K562 (cell line): Measurements from ENCODE around the gene SLC25A1. TPM values are rescaled to one million over a fixed set of nuclear protein-coding genes. Genes with fewer than 3 reads are reported as not detected.
A peak's percentile ranks its signal among the peaks of the same experiment; 100 is the strongest.

Experiments used
- ATAC-seq: fragments of 200-7000 bp; cut with Tn5 transposase; 3 replicates; pipeline ENCODE4 v1.9.1; 2020; ENCODE audit warnings: moderate library complexity
- BruUV-seq: library from RNA; stranded (reverse); fragments of 400-500 nt; replicated peaks from 2 replicates; lab custom pipeline; 2021; lab: Mats Ljungman, UMichigan
- CTCF ChIA-PET: fragments of 300-600 bp; formaldehyde crosslinking; extraction: SDS; loops from one replicate; lab custom pipeline; 2021; ENCODE audit warnings: low intra/inter-chr PET ratio; lab: Yijun Ruan, JAX
- POLR2A ChIA-PET: fragments of 300-600, 350-650 bp; sonication (Branson Sonifier 250); formaldehyde crosslinking; extraction: SDS; loops from one replicate; lab custom pipeline; 2021; ENCODE audit warnings: antibody characterized with exemption, inconsistent platforms; lab: Yijun Ruan, JAX
- DNase-seq, 4 experiments: peaks; one replicate each; pipeline versions ENCODE4 v3.0.0 to v3.0.0-alpha.2; 2011 to 2018; ENCODE audit warnings: low spot score in 3 of 4, mixed read lengths in 3 of 4; ENCODE audit errors: extremely low read depth in 1 of 4
- FAIRE-seq: peaks from 2 replicates; lab custom pipeline; 2011; peaks lifted over from hg19 to GRCh38; lab: Jason Lieb, UNC
- H2AFZ ChIP-seq: 2 replicates; pipeline ENCODE4 v1.6.0; 2011; ENCODE audit warnings: low read depth, low read length, control low read depth, inconsistent platforms
- H3K27ac ChIP-seq: fragments of 200-600 bp; 3 replicates; pipeline ENCODE4 v1.8.0; 2011; ENCODE audit warnings: low read depth, mild to moderate bottlenecking, control low read depth, inconsistent platforms, low read length, moderate library complexity, mixed read lengths; ENCODE audit errors: extremely low read depth
- H3K27me3 ChIP-seq, 2 experiments: fragments of 300-600 bp in 1 of 2; 2 replicates in 1 of 2; 3 replicates in 1 of 2; pipeline versions ENCODE4 v1.6.0 to v1.8.0; 2011; ENCODE audit warnings: inconsistent platforms in 2 of 2, low read length in 2 of 2, mild to moderate bottlenecking in 1 of 2, mixed read lengths in 1 of 2, moderate library complexity in 1 of 2; ENCODE audit not compliant: control insufficient read depth in 2 of 2, insufficient read depth in 2 of 2
- H3K36me3 ChIP-seq: fragments of 300-600 bp; 3 replicates; pipeline ENCODE4 v1.8.0; 2011; ENCODE audit warnings: mild to moderate bottlenecking, low read length, inconsistent platforms; ENCODE audit not compliant: control insufficient read depth, insufficient read depth
- H3K4me1 ChIP-seq, 2 experiments: fragments of 200-600 bp in 1 of 2; replicated peaks in 1 of 2; 2 replicates in 1 of 2; 3 replicates in 1 of 2; pipeline versions ENCODE4 v1.5.1 to v1.8.0; 2011; ENCODE audit warnings: inconsistent platforms in 2 of 2, low read length in 2 of 2, mild to moderate bottlenecking in 1 of 2, mixed read lengths in 1 of 2, moderate library complexity in 1 of 2; ENCODE audit not compliant: control insufficient read depth in 2 of 2, insufficient read depth in 2 of 2
- H3K4me2 ChIP-seq: 2 replicates; pipeline ENCODE4 v1.6.1; 2011; ENCODE audit warnings: low read length, control low read depth, inconsistent platforms, mixed read lengths; ENCODE audit not compliant: insufficient read depth
- H3K4me3 ChIP-seq: fragments of 200-600 bp; sonication (generic), shearing (Covaris generic); 2 replicates; pipeline ENCODE4 v1.5.1; 2016; ENCODE audit warnings: control low read depth, inconsistent platforms
- H3K79me2 ChIP-seq: fragments of 200-600 bp; 3 replicates; pipeline ENCODE4 v1.8.0; 2011; ENCODE audit warnings: low read length, inconsistent platforms; ENCODE audit not compliant: control insufficient read depth, insufficient read depth
- H3K9ac ChIP-seq, 2 experiments: 2 replicates each; pipeline versions ENCODE4 v1.6.0 to v1.6.1; 2011; ENCODE audit warnings: low read depth in 2 of 2, low read length in 2 of 2, control low read depth in 1 of 2, inconsistent platforms in 1 of 2, mild to moderate bottlenecking in 1 of 2, mixed read lengths in 1 of 2; ENCODE audit not compliant: insufficient read depth in 1 of 2
- H3K9me1 ChIP-seq: one replicate; pipeline ENCODE4 v1.6.0; 2011; ENCODE audit warnings: inconsistent platforms, mild to moderate bottlenecking, low read length, moderate library complexity; ENCODE audit not compliant: control insufficient read depth, insufficient read depth
- H3K9me3 ChIP-seq: replicated peaks from 2 replicates; pipeline ENCODE4 v1.5.1; 2011; ENCODE audit warnings: low read depth, low read length, inconsistent platforms; ENCODE audit not compliant: control insufficient read depth, insufficient read depth
- H4K20me1 ChIP-seq: replicated peaks from 2 replicates; pipeline ENCODE4 v1.6.1; 2011; ENCODE audit warnings: low read length, inconsistent platforms, mixed read lengths; ENCODE audit not compliant: control insufficient read depth, insufficient read depth
- BDP1 ChIP-seq: IDR thresholded peaks from 3 replicates; pipeline ENCODE4 v1.6.1; 2011; ENCODE audit not compliant: insufficient read length, insufficient read depth
- CTBP1 ChIP-seq: fragments of 450-650 bp; IDR thresholded peaks from 2 replicates; pipeline ENCODE4 v1.6.1; 2016; ENCODE audit warnings: borderline replicate concordance
- ELF1 ChIP-seq: fragments of 200-800 bp; sonication (Bioruptor generic); IDR thresholded peaks from 2 replicates; pipeline ENCODE4 v1.6.1; 2016; ENCODE audit warnings: missing genetic modification characterization, missing compliant biosample characterization
- ELF2 ChIP-seq: fragments of 250-450 bp; sonication (Bioruptor Pico); IDR thresholded peaks from 2 replicates; pipeline ENCODE4 v1.5.0; 2021; ENCODE audit warnings: mild to moderate bottlenecking
- JUND ChIP-seq, 2 experiments: IDR thresholded peaks; 2 replicates in 1 of 2; 3 replicates in 1 of 2; pipeline ENCODE4 v1.6.1; 2011; ENCODE audit warnings: borderline replicate concordance in 2 of 2, low read depth in 2 of 2, low read length in 2 of 2, improper control_type of control experiment in 1 of 2, missing biosample characterization in 1 of 2, missing genetic modification characterization in 1 of 2, missing genetic modification reagents in 1 of 2
- KLF13 ChIP-seq: fragments of 450-650 bp; IDR thresholded peaks from 2 replicates; pipeline ENCODE4 v1.6.1; 2016; ENCODE audit warnings: missing genetic modification characterization, low read depth, mild to moderate bottlenecking, missing compliant biosample characterization, moderate library complexity, borderline replicate concordance
- KLF16 ChIP-seq: IDR thresholded peaks from 2 replicates; pipeline ENCODE4 v1.6.1; 2016; ENCODE audit warnings: antibody characterized with exemption
- MYC ChIP-seq, 2 experiments: fragments of 250-450 bp in 1 of 2; sonication (Bioruptor Pico) in 1 of 2; IDR thresholded peaks; 2 replicates each; pipeline versions ENCODE4 v1.5.1 to v1.6.1; 2012 to 2021; ENCODE audit warnings: low read depth in 2 of 2, borderline replicate concordance in 1 of 2, improper control_type of control experiment in 1 of 2, low read length in 1 of 2, mild to moderate bottlenecking in 1 of 2, moderate library complexity in 1 of 2
- PHB ChIP-seq: fragments of 250-450 bp; sonication (Bioruptor Pico); IDR thresholded peaks from 2 replicates; pipeline ENCODE4 v1.5.0; 2021
- RAD21 ChIP-seq, 2 experiments: fragments of 250-450 bp in 1 of 2; fragments of 450-650 bp in 1 of 2; sonication (Bioruptor Pico) in 1 of 2; formaldehyde crosslinking in 1 of 2; IDR thresholded peaks in 1 of 2; conservative IDR thresholded peaks in 1 of 2; 2 replicates each; pipeline versions ENCODE4 v1.4.0 to v1.8.0; 2020 to 2022; ENCODE audit warnings: mild to moderate bottlenecking in 2 of 2, moderate library complexity in 1 of 2
- RNF2 ChIP-seq: sonication (generic); IDR thresholded peaks from 2 replicates; pipeline ENCODE4 v1.6.1; 2016
- TEAD1 ChIP-seq, 2 experiments: fragments of 450-650 bp in 1 of 2; sonication (generic) in 1 of 2; formaldehyde crosslinking; IDR thresholded peaks; 2 replicates each; pipeline versions ENCODE4 v1.4.0 to v1.8.0; 2020 to 2022; ENCODE audit warnings: mild to moderate bottlenecking in 2 of 2, missing genetic modification reagents in 1 of 2
- YY1 ChIP-seq, 3 experiments: IDR thresholded peaks; 2 replicates each; pipeline ENCODE4 v1.6.1; 2011; ENCODE audit warnings: low read length in 2 of 3, mild to moderate bottlenecking in 2 of 3, moderate library complexity in 2 of 3, borderline replicate concordance in 1 of 3, control low read depth in 1 of 3, low read depth in 1 of 3; ENCODE audit not compliant: insufficient read depth in 3 of 3, insufficient replicate concordance in 2 of 3, control insufficient read depth in 1 of 3, insufficient read length in 1 of 3; ENCODE audit errors: extremely low read depth in 1 of 3
- ZC3H11A ChIP-seq: IDR thresholded peaks from 2 replicates; pipeline ENCODE4 v1.6.1; 2012; ENCODE audit warnings: low read depth, low read length, improper control_type of control experiment
- ZNF696 ChIP-seq: fragments of 250-450 bp; sonication (Bioruptor Pico); conservative IDR thresholded peaks from 2 replicates; pipeline ENCODE4 v1.4.0; 2020; ENCODE audit warnings: mild to moderate bottlenecking, moderate library complexity
- ZNF766 ChIP-seq: fragments of 200-800 bp; sonication (Bioruptor generic); conservative IDR thresholded peaks from 2 replicates; pipeline ENCODE4 v1.6.1; 2016; ENCODE audit warnings: missing genetic modification characterization, missing compliant biosample characterization
- WGBS: fragments of 100-300 bp; shearing (Covaris generic); methylation state at CpG from one replicate; pipeline ENCODE4 v1.1.6; 2016; ENCODE audit warnings: low coverage, mixed read lengths; ENCODE audit not compliant: insufficient coverage; ENCODE audit errors: missing lambda C conversion rate; 5-methylcytosine and 5-hydroxymethylcytosine counted together
- in situ Hi-C: fragments of 300-500 bp; cut with MboI; formaldehyde crosslinking; loops from 4 replicates; pipeline ENCODE4 v1.15.0; 2018; ENCODE audit warnings: inconsistent platforms, mixed read lengths
- intact Hi-C: fragments of 100-400 bp; cut with micrococcal nuclease; formaldehyde crosslinking; loops from 2 replicates; pipeline ENCODE4 v1.14.2; 2022
- polyA plus RNA-seq, 8 experiments: library from polyadenylated mRNA; depleted of rRNA in 4 of 8; stranded (reverse) in 5 of 8; unstranded in 3 of 8; fragments of >200 nt; fragmentation: Nextera tagmentation in 2 of 8; fragmentation: Illumina TruSeq in 1 of 8; extraction: Ambion mirVana in 2 of 8; extraction: Trizol in 1 of 8; gene quantifications; 2 replicates each; pipeline versions ENCODE4 v1.2.1 to v1.2.3, GENCODE V29; 2011 to 2014; ENCODE audit warnings: inconsistent platforms in 1 of 8, missing spikeins in 1 of 8
- total RNA-seq, 7 experiments: library from RNA; depleted of rRNA in 6 of 7; stranded (reverse); fragments of >200 nt in 6 of 7; fragmentation: Illumina TruSeq in 2 of 7; extraction: Trizol in 2 of 7; gene quantifications; 2 replicates each; pipeline versions ENCODE4 v1.2.1 to v1.2.3, GENCODE V29; 2011 to 2021; ENCODE audit warnings: low replicate concordance in 1 of 7
- TF ChIP-seq, protein P1 (sequence below): sonication (generic); formaldehyde crosslinking; IDR thresholded peaks from 2 replicates; pipeline ENCODE4 v1.8.0; 2022; ENCODE audit warnings: missing genetic modification reagents, mild to moderate bottlenecking, moderate library complexity, borderline replicate concordance
- TF ChIP-seq, protein P2 (sequence below): sonication (generic); formaldehyde crosslinking; IDR thresholded peaks from 2 replicates; pipeline ENCODE4 v1.8.0; 2022; ENCODE audit warnings: mild to moderate bottlenecking, low read depth, missing genetic modification reagents

SLC25A1 gene
- total and polyA plus RNA-seq, 9 of the 15 experiments (the other 6 are each of a cell fraction or from before 2014, with no cell fraction given): 11.0 to 408 (median 110) TPM

DNA sequence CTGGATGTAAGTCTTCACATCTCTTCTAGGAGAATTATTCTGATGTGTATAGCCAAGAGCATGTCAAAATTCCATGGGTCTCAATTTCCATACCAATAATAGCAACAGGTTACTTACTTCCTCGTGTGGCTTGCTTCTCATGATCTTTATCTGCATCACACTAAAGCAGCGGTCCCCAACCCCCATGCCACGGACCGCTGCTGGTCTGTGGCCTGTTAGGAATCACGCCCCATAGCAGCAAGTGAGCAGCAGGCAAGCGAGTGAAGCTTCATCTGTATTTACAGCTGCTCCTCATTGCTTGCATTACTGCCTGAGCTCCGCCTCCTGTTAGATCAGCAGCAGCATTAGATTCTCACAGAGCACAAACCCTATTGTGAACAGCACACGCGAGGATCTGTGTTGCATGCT is 28.9 kb upstream of the SLC25A1 start:
- Histone ChIP-seq H3K4me2 (no peak overlapping the region), H4K20me1 (0 out of 2 replicates have a peak, but pooled peaks cover 7% of the 10 kb centered on the region), H3K79me2 (no peaks in the 10 kb centered on the region), H3K27ac (no peak overlapping the region), H3K9me1 (peaks cover 3% of the 10 kb centered on the region), H3K4me3 (no peak overlapping the region), H2AFZ (no peak overlapping the region), H3K9me3 (no peaks in the 10 kb centered on the region), H3K27me3 (peaks cover 48 to 56% of the 10 kb centered on the region in 2 experiments), H3K4me1 (peaks cover 4 to 10% of the 10 kb centered on the region in 2 experiments), H3K36me3 (no peaks in the 10 kb centered on the region), H3K9ac (peak overlapping the region in 1 of 2 experiments; percentile 11; a peak in 1 of 4 replicates)
- in situ Hi-C loops (no loop called here), intact Hi-C loops (no loop called here)
- FAIRE-seq (no peak), DNase-seq (no peak), ATAC-seq (no peak)
- WGBS: 20% methylated on average over 9 of the region's 9 CpGs
- BruUV-seq: no TSS peak
- POLR2A ChIA-PET: interaction anchor here (0.8 to 11.1 kb wide), 7 partner anchors 10 to 60 kb away, joined by 3 to 123 read pairs (median 6); no protein-coding TSS in a partner anchor
- CTCF ChIA-PET: no interaction called here
- TF ChIP-seq KLF16 (no peak), KLF13 (0 out of 2 replicates have a peak, but pooled peaks have one; percentile 17), ELF1 (tag) (no peak), TEAD1 (CRISPR knock-in tag; IDR thresholded peaks at IDR 0.05) (0 out of 4 replicates have a peak, but pooled peaks of 1 of the 2 experiments have one; percentile 29), ZNF766 (0 out of 2 replicates have a peak, but pooled peaks have one; percentile 17), ZNF696 (CRISPR knock-in tag) (peak; percentile 56; the same call in 1 of the 2 replicates), RAD21 (CRISPR knock-in tag; conservative IDR thresholded peaks at IDR 0.05 in 1 of 2, IDR thresholded peaks at IDR 0.05 in 1 of 2) (0 out of 4 replicates have a peak, but pooled peaks of 1 of the 2 experiments have one; percentile 14), CTBP1 (peak; percentile 34; the same call in 1 of the 2 replicates), JUND (IDR thresholded peaks at IDR 0.05; ENCODE audit: borderline replicate concordance, low read depth, low read length) (peak; percentile 10; the same call in 1 of the 2 replicates), JUND (tag; IDR thresholded peaks at IDR 0.05; ENCODE audit: borderline replicate concordance, low read depth, low read length) (no peak), PHB (peak; percentile 27; the same call in 1 of the 2 replicates), ELF2 (CRISPR knock-in tag) (peak; percentile 70), MYC (IDR thresholded peaks at IDR 0.05; ENCODE audit: low read depth, low read length) (peak; percentile 61), MYC (CRISPR knock-in tag; IDR thresholded peaks at IDR 0.05; ENCODE audit: borderline replicate concordance, low read depth) (no peak), ZC3H11A (no peak), BDP1 (no peak), YY1 (IDR thresholded peaks at IDR 0.05; ENCODE audit: borderline replicate concordance in 1 of 3, control insufficient read depth in 1 of 3, extremely low read depth in 1 of 3, insufficient read depth in 3 of 3, insufficient read length in 1 of 3, insufficient replicate concordance in 2 of 3, low read depth in 1 of 3, low read length in 2 of 3) (no peak), RNF2 (peak; percentile 58; the same call in 1 of the 2 replicates)
- TF ChIP-seq, protein P1, sequence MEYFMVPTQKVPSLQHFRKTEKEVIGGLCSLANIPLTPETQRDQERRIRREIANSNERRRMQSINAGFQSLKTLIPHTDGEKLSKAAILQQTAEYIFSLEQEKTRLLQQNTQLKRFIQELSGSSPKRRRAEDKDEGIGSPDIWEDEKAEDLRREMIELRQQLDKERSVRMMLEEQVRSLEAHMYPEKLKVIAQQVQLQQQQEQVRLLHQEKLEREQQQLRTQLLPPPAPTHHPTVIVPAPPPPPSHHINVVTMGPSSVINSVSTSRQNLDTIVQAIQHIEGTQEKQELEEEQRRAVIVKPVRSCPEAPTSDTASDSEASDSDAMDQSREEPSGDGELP (CRISPR knock-in tag): peak; percentile 18; the same call in 1 of the 2 replicates
- TF ChIP-seq, protein P2, sequence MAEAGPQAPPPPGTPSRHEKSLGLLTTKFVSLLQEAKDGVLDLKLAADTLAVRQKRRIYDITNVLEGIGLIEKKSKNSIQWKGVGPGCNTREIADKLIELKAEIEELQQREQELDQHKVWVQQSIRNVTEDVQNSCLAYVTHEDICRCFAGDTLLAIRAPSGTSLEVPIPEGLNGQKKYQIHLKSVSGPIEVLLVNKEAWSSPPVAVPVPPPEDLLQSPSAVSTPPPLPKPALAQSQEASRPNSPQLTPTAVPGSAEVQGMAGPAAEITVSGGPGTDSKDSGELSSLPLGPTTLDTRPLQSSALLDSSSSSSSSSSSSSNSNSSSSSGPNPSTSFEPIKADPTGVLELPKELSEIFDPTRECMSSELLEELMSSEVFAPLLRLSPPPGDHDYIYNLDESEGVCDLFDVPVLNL: 0 out of 2 replicates have a peak, but pooled peaks have one; percentile 37
